ENCODE data around the gene USP15.

DNA sequence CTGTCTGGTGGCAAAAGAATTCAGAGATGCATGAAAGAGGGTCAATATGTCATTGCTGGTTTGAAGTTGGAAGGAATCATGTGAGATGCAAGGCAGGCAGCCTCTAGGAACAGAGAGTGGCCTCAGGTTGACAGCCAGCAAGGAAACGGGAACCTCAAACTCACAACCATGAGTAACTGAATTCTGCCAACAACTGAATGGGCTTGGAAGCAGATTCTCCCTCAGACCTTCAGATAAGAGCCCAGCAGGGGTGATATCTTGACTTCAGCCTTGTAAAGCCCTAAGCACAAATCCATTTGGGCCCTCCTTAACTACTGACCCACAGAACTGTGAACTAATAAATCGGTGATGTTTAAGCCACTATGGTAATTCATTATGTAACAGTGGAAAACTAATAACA lies 35.8 kb downstream of the USP15 start:
- TF ChIP-seq EZH2 (IDR thresholded peaks at IDR 0.05; ENCODE audit: borderline replicate concordance) (no peak), CTCF (IDR thresholded peaks at IDR 0.05; ENCODE audit: poor library complexity) (no peak)
